EL (cell line): ENCODE results near the gene FAM124A.

Source experiments
- DNase-seq: peaks from one replicate; pipeline ENCODE4 v3.0.0-alpha.2; 2016

FAM124A gene

DNA sequence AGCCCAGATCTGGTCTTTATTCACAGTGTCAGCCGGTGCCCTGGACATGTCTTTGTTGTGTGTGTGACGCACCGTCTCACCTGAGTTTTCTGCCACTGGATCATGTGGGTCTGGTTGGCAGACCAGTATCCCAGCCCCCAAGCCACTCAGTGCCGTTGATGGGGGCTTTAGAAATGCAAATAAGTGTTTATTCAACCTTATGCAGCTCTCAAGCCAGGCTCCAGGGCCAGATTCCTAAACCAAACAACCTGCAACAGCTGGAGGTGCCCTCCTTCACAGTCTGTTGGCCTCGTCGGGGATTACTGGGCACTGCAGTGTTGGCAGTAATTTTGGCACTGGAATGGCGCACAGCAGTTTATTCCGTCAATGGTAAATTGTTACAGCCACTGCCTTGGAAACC is 21.6 kb downstream of the FAM124A start:
- DNase-seq = no peak

DNA sequence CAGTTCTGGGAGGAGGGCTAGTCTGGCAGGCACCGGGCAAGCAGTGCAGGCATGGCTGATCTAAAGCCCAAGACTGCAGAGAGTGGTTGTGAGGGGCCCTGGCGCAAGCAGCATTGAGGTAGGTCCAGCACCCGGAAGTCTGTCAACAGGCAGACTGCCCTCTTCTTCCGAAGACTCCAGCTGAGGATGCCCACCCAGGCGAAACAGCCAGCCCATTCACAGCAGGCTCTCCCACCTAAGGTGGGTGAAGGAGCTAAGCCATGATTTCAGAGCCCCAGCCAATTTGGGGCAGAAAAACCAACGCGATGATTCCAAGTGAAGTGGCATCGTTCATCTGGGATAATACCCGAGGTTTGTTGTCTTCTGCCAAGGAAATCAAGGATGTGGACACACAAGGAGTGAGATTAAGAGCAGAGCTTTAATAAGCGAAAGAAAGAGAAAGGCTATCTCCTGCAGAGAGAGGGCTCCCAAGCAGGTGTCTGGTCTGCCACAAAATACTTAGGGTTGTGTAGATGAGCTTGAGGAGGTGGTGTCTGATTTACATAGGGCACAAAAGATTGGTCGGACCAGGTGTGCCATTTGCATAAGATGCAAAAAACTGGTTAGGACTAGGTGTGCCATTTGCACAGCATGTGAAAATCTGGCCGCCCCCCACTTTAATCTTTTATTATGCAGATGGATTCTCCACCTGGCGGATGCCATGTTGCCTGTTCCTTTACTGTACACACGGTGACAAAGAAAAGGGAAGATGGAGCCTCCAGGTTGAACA is 22.6 kb downstream of the FAM124A start:
- no peak for DNase-seq

GRCh38 chr13:51245583-51245982 is 23.4 kb downstream of the FAM124A start:
- DNase-seq = no peak

DNA sequence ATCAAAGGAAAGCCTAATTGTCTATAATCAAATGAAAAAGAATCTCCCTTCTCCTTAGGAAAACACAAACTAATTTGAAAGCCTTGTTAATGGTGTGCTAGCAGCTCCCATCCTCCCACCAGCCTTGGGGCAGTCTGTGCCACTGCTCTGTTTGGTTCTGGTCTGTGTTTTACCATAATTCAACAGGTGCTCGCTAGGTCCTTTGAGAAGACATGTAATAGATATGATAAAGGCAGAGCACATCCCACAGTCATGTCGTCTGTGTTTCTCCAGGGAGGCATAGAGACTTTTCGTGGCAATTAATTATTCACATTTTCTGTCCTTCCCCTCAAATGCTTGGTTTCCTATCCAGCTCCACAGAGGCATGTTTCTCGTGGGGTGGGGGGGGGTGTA is 23.8 kb downstream of the FAM124A start:
- no peak for DNase-seq

DNA sequence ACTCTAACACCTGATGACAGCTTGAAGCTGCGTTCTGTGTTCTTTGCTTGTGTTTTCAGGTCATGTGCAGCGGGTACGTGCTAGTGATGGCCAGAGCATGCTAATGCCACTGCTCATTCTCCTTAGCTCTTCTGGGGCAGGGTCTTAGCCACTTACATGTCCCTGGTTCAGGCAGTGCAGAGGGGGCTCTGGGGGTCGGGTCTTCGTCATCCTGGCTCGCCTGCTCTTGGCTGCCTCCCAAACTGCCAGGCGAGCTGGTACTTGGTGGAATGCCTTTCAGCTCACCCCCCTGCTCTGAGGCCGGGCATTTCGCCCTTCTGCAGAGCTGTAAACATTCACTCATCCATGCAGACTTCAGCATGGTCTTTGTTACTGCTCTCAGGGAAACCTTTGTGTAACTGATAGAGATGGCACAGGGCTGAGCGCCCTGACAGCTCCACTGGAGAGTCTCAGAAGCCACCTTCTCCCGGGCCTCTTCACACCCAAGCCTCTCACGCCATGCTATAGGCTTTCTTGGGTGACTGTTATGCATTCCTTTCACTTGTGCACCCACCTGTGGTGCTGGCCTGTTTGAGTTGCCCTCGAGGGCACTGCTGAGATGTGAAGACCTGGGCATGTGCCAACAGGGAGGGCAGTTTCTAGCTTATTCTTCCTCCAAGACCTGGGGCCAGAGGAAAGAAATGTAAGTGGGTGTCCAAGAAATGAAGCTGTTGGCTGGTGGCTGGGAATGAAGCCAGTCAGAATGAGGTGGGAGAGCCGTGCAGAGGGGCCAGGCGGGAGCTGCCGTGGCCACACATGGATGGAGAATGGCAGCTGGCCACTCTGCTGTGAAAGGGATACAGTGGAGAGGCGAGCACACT is 24.4 kb downstream of the FAM124A start:
- no peak for DNase-seq

DNA sequence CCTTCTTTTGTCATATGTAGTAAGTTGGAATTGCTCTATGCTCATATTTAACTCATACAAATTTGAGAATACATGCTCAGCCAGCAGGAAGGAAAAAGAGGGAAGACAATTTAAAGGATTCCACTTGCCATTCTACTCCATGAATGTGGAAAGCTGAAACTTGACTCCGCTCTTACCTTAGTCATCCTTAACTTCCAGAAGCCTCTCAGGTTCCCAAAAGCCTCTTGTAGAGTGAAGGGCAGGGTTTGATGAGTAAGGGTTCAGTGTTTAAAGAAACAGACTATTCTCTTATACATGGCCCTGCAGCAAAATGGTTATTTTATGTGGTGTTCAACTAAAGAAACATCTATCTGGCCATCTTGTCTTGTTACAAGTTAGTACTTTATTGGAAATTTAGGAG is 27.1 kb downstream of the FAM124A start:
- no peak for DNase-seq

DNA sequence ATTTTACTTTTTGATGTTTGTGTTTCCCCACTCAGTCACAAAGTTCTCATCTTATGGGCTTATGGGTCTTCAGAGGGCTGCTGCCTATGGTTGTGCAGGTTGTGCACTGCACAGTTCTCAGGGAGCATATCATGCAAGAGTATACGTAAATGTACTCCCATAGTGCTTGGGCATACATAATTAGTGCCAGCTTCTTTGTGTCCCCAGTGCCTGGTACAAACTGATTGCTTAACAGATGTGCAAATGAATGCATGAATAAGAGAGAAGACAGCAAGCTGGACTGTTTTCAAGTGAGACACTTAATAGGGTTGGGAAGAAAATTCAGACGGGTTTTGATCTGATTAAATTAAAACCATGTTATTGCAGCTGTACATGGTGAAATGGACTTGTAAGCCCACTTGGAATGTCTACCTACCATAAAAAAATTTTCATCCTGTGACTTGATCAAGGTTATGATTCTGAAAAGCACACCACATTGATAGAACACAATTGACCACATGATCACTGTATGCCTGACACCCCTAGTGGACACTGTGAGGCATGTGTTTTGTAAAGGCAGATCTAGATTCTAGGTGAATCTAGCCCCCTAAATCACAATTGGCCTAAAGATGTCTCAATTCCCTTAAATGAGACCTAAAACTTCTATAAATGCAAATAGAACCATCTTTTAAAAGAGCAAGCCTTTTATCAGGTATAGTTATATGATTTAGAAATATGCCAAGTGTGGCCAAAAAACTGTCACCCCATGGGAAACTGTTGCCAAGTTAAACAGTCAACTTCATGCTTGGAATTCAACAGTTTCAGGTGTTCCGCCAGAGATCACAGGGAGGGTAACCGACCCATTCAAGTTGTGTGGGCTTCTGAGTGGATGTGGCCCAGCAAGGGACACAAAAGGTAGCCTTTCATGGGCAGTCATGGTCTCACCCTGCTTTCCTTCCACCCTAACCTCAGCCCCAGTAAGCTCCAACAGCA is 27.9 kb downstream of the FAM124A start:
- no peak for DNase-seq

GRCh38 chr13:51251480-51251879 is 29.3 kb downstream of the FAM124A start:
- DNase-seq = no peak

- no peak for DNase-seq
These were observed 30.8 kb downstream of the FAM124A start for GRCh38 chr13:51252954-51253532.

DNA sequence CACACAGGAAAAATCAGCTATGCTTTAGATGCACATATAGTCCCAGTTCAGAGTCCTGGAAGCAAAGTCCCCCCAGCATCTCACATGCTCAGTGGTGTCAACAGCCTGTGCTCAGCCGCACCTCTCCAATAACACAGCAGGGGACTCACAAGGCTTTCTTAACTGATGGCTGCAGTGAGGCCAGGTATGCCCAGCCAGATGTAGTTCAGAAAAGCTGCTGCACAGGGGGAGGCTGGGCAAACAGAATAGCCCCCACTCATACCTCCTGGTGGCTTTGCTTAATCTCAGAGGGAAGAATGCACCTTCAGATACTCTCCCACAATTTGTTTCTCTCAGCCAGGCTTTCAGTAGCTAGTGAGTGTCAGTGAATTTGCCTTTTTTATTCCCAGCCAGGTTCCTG is 33.4 kb downstream of the FAM124A start:
- no peak for DNase-seq

GRCh38 chr13:51257187-51257586 is 35.0 kb downstream of the FAM124A start:
- DNase-seq = no peak

- DNase-seq = no peak
These were observed 36.7 kb downstream of the FAM124A start for GRCh38 chr13:51258612-51259548.

- DNase-seq = no peak
These were observed 38.0 kb downstream of the FAM124A start for GRCh38 chr13:51260154-51260553.

- no peak for DNase-seq
These were observed 39.5 kb downstream of the FAM124A start for GRCh38 chr13:51261610-51262249.

DNA sequence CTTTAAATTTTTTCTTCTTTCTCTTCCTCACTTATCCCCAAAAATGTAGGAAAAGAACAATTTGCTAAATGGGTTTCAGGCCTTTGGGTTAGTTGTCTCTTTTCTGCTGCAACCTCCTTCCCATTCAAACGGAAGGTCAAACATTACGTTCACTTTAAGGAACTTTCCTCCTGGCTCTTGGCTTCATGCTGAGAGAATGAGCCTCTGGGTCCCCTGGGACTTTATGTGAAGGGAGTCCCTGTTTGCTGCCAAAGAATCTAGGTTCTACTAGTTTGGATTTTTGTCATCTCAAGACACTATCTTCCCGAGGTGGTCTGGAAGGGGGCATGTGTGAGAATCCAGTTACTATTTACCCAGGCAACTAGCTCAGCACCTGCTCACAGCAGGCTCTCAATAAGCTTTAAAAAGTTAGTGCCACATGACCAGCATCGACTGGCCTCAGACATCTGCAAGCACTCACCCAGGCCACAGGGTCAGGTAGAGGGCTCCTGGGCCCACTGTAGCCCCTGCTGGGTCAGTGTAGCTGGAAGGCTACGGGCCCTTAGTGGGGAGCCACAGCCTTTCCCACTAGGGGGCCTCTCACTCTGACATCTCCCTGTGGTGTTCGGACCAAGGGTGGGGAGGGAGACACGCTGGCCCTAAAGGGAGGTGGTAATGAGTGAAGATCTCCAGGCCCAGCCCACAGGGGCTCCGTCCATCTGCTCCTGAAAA is 40.5 kb downstream of the FAM124A start:
- DNase-seq = no peak

DNA sequence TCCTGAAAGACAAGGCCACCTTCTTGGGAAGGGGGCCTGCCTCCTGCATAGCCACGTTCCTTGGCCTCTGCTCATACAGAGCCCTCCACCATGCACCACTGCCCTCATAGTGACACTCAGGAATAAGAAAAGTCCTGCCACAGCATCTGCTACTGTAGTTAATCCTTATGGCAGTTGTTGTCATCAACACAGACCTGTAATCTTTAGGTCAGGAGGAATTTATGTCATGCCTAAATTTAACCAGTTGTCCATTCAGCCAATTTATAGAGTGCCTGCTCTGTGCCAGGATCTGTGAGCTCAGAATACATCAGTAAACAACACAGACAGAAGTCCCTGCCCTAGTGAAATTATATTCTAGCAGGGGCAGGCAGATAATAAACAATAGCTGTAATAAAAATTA is 44.4 kb downstream of the FAM124A start:
- DNase-seq = no peak

GRCh38 chr13:51267622-51268021 is 45.4 kb downstream of the FAM124A start:
- no peak for DNase-seq

DNA sequence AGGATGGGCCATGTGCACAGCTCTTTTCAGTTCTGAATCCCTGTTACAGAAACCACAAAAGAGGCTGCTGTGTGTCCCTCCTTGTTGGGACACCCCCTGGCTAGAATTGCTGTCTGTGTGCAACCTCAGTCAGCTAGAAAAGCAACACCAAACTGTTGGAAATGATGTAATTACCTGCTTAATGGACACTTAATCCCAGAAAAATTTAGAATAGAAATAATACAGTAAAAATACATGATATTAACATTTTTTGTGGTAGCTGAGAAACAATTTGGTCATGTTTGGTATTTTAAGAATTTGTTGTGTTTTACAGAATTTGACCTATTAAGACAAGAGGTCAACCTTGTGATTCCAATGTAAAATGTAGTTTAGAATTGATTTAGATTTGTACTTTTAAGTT is 46.8 kb downstream of the FAM124A start:
- DNase-seq = peak; percentile 81

- no peak for DNase-seq
These were observed 48.6 kb downstream of the FAM124A start for GRCh38 chr13:51270623-51271415.
